Glutamatergic neuron (in vitro differentiated cells): Measurements from ENCODE around the gene ACSS1. TPM values are rescaled to one million over a fixed set of nuclear protein-coding genes. Genes with fewer than 3 reads are reported as not detected.

Source experiments
- DNase-seq: peaks from one replicate; pipeline ENCODE4 v3.0.0; 2022
- H3K27ac Mint-ChIP-seq: one replicate; pipeline ENCODE4 v1.8.0; 2020; ENCODE audit warnings: mild to moderate bottlenecking, mixed read lengths, inconsistent platforms; ENCODE audit not compliant: unreplicated experiment
- H3K27me3 Mint-ChIP-seq: one replicate; pipeline ENCODE4 v1.8.0; 2020; ENCODE audit warnings: mild to moderate bottlenecking, moderate library complexity, mixed read lengths, inconsistent platforms; ENCODE audit not compliant: unreplicated experiment
- H3K36me3 Mint-ChIP-seq: one replicate; pipeline ENCODE4 v1.8.0; 2020; ENCODE audit warnings: mild to moderate bottlenecking, mixed read lengths, inconsistent platforms; ENCODE audit not compliant: unreplicated experiment
- H3K4me1 Mint-ChIP-seq: one replicate; pipeline ENCODE4 v1.8.0; 2020; ENCODE audit warnings: mild to moderate bottlenecking, low read depth, mixed read lengths, inconsistent platforms; ENCODE audit not compliant: unreplicated experiment
- H3K4me3 Mint-ChIP-seq: one replicate; pipeline ENCODE4 v1.8.0; 2020; ENCODE audit warnings: mild to moderate bottlenecking, mixed read lengths, inconsistent platforms; ENCODE audit not compliant: unreplicated experiment
- H3K9me3 Mint-ChIP-seq: one replicate; pipeline ENCODE4 v1.8.0; 2020; ENCODE audit warnings: mild to moderate bottlenecking, moderate library complexity, mixed read lengths, inconsistent platforms; ENCODE audit not compliant: unreplicated experiment
- total RNA-seq: library from RNA; stranded (reverse); fragmentation: NEBNext Ultra II Directional; extraction: Animal tissue kit (Norgen Biotek cat#: 25700); gene quantifications from one replicate; pipeline ENCODE4 v1.2.1, GENCODE V29; 2021; ENCODE audit not compliant: unreplicated experiment
- TF ChIP-seq, protein P1 (sequence below): fragments of 200-600 bp; sonication (generic); IDR thresholded peaks from one replicate; pipeline ENCODE4 v1.5.0; 2021; ENCODE audit not compliant: partially characterized antibody, unreplicated experiment

The ACSS1 gene
- total RNA-seq, 1 donor from 2014 or later = not detected

DNA sequence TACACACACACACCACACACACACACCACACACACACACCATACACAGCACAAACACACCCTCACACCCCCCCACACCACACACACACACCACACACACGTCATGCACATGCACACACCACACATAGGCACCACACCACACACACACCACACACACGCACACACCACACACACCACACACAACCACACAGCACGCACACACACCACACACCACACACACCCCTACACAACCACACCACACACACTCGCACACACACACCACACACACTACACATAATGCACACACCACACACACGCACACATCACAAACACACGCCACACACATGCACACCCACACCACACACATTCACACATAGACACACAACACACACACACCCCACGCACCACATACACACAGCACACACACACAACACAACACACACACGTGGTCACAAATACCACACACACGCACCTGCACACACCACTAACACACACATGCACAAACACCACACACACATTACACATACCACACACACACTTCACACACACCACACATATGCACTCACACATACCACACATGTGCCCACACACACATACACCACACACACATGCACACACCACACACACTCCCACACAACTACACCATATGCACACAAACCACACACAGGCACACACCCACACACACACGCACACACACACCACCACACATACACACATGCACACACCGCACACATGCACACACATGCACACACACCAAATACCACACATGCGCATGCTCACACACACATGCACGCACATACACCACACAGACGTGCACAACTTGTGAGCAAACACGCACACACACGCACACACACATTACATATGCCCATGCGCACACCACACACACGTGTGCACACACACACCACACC, 9.4 kb upstream of the ACSS1 start:
- no peak overlapping the region for H3K4me3 Mint-ChIP-seq
- peaks cover 11% of the 10 kb centered on the region for H3K36me3 Mint-ChIP-seq
- H3K9me3 Mint-ChIP-seq = peaks cover 3% of the 10 kb centered on the region
- no peak overlapping the region for H3K27ac Mint-ChIP-seq
- peaks cover 11% of the 10 kb centered on the region for H3K27me3 Mint-ChIP-seq
- peak; percentile 2 for DNase-seq
- TF ChIP-seq, protein P1, sequence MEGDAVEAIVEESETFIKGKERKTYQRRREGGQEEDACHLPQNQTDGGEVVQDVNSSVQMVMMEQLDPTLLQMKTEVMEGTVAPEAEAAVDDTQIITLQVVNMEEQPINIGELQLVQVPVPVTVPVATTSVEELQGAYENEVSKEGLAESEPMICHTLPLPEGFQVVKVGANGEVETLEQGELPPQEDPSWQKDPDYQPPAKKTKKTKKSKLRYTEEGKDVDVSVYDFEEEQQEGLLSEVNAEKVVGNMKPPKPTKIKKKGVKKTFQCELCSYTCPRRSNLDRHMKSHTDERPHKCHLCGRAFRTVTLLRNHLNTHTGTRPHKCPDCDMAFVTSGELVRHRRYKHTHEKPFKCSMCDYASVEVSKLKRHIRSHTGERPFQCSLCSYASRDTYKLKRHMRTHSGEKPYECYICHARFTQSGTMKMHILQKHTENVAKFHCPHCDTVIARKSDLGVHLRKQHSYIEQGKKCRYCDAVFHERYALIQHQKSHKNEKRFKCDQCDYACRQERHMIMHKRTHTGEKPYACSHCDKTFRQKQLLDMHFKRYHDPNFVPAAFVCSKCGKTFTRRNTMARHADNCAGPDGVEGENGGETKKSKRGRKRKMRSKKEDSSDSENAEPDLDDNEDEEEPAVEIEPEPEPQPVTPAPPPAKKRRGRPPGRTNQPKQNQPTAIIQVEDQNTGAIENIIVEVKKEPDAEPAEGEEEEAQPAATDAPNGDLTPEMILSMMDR = no peak
- no peaks in the 10 kb centered on the region for H3K4me1 Mint-ChIP-seq

DNA sequence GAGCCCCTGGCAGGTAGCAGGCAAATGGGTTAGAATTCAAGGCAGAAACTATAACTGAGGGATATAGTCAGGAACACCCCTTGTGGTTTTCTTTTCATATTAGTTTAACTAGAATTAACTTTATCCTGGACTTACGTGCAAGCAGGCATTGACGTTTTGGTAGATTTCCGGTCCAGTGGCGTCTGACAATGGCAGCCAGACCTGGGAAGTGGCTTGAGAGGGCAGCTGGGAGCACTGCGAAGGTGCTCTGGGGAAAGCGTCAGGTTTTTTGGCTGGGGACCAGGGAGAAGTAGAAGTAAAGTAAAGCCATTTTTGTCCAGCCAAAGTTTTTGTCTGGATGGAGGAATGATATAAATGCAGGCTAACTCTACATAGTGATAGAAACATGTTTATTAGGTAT, 8.4 kb upstream of the ACSS1 start:
- H3K27me3 Mint-ChIP-seq = peaks cover 13% of the 10 kb centered on the region
- peaks cover 12% of the 10 kb centered on the region for H3K36me3 Mint-ChIP-seq
- no peak overlapping the region for H3K4me3 Mint-ChIP-seq
- no peak overlapping the region for H3K27ac Mint-ChIP-seq
- TF ChIP-seq, protein P1 = no peak
- DNase-seq = peak; percentile 12
- peaks cover 3% of the 10 kb centered on the region for H3K9me3 Mint-ChIP-seq
- H3K4me1 Mint-ChIP-seq = no peaks in the 10 kb centered on the region

DNA sequence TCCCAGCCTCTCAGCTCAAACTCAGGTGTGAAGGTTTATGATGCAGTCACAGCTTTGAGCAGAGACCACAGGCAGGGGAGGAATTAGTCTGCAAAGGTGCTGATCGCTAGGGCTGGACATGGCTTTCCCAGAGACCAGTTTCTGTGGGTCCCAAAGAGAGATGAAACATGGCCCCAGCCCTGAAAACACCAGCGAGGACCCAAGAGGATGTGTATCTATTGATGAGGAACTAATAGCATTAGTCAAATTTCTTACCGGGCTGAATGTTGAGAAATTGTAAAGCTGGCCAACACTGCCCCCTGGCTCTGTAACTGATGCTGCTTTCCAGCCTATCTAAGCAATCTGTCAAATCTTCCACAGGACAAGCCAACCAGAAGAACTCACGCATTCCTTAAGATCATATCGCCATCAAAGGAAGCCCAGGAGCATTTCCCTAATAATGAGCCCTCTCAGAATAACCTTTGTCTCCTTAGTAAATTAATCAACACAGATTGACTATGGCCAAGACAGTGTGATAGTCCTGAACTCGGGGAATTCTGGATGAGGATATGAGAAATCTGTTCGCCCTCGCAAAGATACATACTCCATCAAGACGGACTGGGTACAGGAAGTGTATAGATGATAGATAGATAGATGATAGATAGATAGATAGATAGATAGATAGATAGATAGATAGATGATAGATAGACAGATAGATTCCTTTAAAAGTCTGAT, 7.8 kb upstream of the ACSS1 start:
- Mint-ChIP-seq H3K27ac (no peak overlapping the region), H3K27me3 (peaks cover 18% of the 10 kb centered on the region), H3K9me3 (peaks cover 3% of the 10 kb centered on the region), H3K4me3 (no peak overlapping the region), H3K4me1 (no peaks in the 10 kb centered on the region), H3K36me3 (peaks cover 12% of the 10 kb centered on the region)
- TF ChIP-seq, protein P1 = peak; percentile 52
- DNase-seq = peak; percentile 56

DNA sequence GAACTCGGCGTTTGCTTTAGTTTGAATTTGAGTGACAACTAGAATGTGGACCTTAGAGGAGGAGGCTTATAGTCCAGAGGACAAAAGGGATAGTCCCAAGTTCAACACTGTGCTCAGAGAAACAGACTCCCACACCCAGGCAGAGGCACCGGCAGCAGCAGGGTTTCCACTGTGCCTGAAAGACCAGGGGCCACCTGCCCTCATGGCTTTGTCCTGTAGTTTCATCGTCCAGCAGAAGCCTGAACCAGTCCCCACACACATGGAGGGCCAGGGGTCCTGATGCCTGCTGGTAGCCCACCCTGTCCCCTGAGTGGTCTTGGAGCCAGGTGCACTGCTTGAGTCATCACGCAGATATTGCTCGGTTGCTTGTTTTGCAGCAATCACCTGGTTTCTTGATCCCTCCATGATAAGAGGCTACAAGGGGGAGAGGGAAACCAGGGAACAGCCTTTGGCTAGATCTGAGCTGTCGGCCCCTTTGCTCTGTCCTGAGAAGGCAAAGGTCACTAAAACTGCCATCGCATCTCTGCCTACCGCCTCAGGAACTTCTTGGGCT, 7.2 kb upstream of the ACSS1 start:
- Mint-ChIP-seq H3K36me3 (peaks cover 12% of the 10 kb centered on the region), H3K27me3 (peaks cover 22% of the 10 kb centered on the region), H3K9me3 (peaks cover 3% of the 10 kb centered on the region), H3K4me1 (no peaks in the 10 kb centered on the region), H3K27ac (no peak overlapping the region), H3K4me3 (no peak overlapping the region)
- DNase-seq = peak; percentile 2
- TF ChIP-seq, protein P1 = no peak
